GM18517 (cell line): ENCODE results near the gene FOSL2.

Experiments
- ATAC-seq: cut with Tn5 transposase; IDR thresholded peaks from one replicate; pipeline ENCODE4 v1.9.1; 2021; ENCODE audit warnings: mild to moderate bottlenecking, moderate library complexity; ENCODE audit not compliant: unreplicated experiment

The FOSL2 gene

DNA sequence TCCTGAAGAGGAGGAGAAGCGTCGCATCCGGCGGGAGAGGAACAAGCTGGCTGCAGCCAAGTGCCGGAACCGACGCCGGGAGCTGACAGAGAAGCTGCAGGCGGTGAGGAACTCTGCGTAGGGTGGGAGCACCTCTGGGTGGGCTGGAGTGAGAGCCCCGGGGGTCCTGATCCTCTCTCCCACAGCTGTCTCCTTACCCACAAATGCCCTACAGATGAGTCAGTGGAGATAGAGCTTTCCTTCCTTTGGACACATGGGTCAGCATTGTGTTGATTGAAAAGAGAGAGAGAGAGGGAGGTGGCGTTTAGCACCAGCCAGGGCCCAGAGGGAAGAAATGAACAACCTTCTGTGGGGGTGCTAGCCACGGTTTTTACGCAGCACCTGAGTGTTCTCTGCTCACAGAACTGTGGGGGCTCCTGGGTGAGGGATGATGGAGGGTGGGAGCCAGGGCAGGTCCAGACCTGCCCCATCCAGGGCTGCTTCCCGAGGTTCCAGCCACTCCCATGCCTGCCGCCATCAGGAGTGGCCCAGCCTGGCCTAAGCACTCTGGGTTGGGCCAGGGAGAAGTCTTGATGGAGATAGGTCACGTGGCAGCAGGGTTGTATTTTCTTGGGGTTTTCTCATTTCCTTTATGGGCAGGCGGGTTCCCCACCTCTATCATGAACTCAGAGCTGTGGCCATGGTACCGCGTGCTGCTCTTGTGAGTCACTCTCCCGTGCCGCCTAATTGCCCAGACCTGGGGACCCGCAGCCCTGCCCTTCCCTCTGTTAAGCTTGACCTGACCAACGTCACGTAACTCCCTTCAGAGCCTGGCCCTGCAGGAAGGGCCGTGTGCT is 16.3 kb downstream of the FOSL2 start:
- no peak for ATAC-seq

DNA sequence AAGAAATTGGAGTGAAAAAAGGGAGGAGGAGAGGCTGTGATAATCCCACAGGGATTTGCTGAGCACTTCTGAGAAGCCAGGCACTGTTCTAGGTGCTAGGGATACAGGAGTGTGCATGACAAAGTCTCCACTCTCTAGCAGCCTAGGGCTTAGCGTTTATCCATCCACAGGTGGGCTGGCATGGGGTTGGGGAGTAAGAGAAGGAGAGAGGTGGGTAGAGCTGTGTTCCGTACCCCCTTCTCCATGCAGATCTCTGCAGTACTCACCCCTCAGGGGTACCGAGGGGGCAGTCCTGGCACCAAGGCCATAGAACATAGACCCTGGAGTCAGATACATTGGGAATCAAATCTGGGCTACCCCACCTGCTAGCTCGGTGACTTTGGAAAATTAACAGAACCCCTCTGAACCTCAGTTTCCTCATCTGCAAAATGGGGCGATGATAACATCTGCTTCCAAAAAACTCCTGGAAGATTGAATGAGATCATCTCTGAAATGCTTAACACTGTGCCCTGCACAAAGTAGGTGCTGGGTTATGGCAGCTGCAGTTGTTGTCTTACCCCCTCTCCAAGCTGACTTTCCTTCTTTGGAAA is 18.6 kb downstream of the FOSL2 start:
- no peak for ATAC-seq

DNA sequence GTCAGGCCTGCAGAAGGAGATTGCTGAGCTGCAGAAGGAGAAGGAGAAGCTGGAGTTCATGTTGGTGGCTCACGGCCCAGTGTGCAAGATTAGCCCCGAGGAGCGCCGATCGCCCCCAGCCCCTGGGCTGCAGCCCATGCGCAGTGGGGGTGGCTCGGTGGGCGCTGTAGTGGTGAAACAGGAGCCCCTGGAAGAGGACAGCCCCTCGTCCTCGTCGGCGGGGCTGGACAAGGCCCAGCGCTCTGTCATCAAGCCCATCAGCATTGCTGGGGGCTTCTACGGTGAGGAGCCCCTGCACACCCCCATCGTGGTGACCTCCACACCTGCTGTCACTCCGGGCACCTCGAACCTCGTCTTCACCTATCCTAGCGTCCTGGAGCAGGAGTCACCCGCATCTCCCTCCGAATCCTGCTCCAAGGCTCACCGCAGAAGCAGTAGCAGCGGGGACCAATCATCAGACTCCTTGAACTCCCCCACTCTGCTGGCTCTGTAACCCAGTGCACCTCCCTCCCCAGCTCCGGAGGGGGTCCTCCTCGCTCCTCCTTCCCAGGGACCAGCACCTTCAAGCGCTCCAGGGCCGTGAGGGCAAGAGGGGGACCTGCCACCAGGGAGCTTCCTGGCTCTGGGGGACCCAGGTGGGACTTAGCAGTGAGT is 19.4 kb downstream of the FOSL2 start:
- no peak for ATAC-seq

DNA sequence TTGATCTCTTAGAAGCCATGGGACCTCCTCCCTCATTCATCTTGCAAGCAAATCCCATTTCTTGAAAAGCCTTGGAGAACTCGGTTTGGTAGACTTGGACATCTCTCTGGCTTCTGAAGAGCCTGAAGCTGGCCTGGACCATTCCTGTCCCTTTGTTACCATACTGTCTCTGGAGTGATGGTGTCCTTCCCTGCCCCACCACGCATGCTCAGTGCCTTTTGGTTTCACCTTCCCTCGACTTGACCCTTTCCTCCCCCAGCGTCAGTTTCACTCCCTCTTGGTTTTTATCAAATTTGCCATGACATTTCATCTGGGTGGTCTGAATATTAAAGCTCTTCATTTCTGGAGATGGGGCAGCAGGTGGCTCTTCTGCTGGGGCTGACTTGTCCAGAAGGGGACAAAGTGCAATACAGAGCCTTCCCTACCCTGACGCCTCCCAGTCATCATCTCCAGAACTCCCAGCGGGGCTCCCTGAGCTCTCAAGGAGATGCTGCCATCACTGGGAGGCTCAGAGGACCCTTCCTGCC is 20.0 kb downstream of the FOSL2 start:
- no peak for ATAC-seq

DNA sequence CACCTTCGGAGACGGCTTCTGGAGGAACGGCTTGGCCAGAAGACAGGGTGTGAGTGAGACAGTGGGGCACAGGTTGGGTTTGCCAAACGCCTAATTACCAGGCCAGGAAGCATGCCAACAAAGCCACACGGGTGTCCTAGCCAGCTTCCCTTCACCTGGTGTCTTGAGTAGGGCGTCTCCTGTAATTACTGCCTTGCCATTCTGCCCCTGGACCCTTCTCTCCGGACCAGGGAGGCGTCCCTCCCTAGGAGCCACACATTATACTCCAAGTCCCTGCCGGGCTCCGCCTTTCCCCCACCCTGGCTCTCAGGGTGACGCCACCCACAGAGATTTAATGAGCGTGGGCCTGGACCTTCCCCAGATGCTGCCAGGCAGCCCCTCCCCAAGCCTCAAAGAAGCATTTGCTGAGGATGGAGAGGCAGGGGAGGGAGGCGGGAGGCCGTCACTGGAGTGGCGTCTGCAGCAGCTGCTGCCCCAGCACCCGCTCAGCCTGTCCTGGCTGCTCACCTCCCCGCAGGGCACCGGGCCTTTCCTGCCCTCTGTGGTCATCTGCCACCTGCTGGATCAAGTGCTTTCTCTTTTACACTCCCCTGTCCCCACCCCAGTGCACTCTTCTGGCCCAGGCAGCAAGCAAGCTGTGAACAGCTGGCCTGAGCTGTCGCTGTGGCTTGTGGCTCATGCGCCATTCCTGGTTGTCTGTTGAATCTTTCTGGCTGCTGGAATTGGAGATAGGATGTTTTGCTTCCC is 20.7 kb downstream of the FOSL2 start:
- no peak for ATAC-seq

DNA sequence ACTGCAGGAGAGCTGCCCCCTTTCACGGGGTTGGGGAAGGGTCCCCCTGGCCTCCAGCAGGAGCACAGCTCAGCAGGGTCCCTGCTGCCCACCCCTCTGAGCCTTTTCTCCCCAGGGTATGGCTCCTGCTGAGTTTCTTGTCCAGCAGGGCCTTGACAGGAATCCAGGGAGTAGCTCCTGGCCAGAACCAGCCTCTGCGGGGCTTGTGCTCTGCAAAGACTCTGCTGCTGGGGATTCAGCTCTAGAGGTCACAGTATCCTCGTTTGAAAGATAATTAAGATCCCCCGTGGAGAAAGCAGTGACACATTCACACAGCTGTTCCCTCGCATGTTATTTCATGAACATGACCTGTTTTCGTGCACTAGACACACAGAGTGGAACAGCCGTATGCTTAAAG is 21.2 kb downstream of the FOSL2 start:
- ATAC-seq = no peak

DNA sequence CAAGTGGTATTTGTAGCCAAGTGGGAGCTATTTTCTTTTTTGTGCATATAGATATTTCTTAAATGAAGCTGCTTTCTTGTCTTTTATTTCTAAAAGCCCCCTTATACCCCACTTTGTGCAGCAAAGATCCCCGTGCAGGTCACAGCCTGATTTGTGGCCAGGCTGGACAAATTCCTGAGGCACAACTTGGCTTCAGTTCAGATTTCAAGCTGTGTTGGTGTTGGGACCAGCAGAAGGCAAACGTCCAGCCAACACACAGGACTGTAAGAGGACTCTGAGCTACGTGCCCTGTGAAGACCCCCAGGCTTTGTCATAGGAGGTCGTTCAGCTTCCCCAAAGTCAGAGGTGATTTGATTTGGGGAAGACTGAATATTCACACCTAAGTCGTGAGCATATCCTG is 21.9 kb downstream of the FOSL2 start:
- ATAC-seq = no peak

DNA sequence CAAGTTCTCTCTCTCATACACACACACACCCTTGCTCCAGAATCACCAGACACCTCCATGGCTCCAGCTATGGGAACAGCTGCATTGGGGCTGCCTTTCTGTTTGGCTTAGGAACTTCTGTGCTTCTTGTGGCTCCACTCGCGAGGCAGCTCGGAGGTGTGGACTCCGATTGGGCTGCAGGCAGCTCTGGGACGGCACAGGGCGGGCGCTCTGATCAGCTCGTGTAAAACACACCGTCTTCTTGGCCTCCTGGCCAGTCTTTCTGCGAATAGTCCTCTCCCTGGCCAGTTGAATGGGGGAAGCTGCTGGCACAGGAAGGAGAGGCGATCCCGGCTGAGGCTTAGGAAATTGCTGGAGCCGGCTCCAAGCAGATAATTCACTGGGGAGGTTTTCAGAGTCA is 22.4 kb downstream of the FOSL2 start:
- ATAC-seq = no peak

DNA sequence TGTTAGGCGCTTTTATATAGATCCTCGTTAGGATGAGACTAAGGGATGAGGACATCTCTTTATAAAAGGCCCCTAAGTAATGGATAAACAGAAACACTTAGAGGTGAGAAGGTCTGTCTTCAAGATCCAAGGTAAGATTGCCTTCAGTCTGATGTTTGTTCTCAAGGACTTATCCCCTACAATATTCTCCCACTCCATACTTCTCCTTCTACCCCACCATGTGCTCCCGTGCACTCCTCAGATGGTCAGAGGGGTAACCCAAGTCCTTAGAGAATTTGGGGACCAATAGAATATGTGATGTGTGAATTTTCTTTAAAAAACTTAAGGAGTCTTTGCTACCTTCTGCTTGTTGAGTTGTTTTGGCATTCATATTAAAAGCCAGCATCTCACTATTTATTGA is 23.1 kb downstream of the FOSL2 start:
- no peak for ATAC-seq

DNA sequence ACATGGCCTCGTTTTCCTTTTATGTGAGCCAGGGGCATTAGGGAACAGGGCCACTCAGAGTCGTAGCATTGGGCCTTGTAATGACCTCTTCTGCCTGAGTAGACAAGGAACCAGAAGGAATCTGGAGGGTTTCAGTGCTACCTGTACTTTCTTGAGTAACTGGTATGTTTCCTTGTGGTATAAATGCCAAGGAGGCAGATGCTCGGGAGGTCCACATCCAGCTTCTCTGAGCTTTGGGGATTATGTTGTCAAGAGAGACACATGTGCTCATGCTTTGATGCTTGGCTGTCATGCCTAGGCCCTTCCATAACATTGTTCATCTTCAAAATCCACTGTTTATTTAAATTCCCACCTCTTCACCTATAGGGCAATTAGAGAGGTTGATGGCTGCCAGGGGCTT is 26.3 kb downstream of the FOSL2 start:
- no peak for ATAC-seq

DNA sequence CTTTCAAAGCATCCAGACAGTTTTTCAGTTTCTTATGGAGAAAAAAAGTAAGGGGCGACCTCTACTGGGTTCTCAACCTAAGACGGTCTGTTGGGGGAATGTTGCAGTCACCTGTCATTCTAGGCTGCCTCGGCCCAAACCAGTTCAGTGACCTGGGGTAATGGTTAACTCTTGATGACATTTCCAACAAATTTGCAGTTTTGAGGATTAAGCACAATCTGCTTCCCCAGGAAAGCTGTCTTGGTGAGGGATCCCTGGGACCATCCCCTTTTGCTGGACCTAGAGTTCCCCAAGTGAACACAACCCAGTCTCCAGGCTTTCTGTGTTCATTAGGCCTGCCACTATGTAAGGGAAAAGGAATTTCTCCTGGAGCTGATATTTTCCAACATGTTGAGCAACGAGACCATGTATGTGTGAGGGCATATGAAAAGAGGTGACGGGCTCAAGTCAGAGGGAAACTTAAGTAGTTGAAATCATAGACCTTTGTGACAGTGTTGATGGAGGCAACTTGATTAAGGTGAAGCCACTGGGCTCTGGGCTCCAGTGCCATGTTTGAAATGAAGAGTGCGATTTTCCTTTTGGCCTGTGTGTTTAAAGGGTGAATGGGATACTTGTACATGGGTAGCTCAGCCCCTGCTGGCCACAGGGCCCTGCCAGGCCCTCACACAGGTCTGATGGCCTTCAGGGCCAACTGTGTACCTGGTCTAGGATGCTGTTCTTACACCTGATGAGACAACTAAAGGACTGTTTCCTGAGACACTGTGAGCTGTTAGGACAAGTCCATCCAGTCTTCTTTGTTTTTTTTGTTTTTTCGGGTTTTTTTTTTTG is 27.0 kb downstream of the FOSL2 start:
- ATAC-seq = no peak

DNA sequence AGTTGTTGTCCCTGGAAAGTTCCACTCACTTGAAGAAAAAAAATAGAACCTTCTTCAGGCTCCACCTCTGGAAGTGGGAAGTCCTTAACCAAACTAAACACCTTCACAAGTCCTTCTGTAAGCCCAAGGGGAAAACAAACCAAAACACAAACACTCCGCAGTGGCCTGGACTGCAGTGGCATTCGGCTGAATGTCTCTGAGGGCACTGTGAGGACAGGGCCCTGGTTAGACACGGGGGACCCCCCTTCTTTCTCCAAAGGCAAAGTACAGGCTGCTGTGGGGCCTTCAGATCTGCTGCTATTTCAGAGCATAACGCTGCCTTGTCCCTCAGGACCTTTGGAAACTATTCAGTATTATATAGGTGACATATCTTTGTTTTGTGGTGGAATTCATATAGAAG is 28.1 kb downstream of the FOSL2 start:
- ATAC-seq = no peak

DNA sequence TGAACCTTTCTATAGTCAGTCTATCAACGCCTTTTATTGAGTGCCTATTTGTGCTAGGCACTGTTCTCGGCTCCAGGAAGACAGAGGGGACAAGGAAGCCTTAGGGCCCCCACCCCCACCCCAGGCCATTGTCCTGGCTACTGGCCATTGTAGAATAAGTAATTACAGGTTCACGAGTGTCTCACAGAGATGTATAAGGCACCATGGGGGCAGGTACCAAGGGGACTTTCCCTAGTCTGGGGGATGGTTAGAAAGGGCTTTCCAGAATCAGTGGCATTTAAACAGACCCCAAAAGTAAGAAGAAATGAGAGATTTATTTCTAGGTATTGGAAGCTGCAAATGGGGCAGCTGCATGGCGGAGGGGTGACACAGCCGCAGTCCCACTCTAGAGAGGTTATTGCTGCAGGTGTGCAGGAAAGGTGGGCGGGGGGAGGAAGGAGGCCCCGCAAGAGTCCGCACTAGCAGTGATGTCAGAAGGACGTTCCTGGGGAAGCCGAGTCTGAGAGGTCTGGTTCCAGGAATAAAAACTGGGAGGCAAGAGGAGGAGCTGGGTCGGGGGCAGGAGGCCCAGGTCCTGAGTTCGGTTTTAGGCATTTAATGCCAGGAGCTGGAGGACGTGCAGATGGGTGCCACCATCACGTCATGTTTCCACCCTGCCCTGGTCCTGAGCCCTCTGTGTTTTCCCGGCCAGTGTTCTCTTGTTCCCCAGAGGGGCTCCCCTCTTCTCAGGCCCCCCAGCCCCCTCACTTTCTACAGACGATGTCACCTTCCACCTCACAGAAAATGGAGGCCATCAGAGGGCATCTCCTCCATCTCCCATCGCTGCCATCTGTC is 30.5 kb downstream of the FOSL2 start:
- no peak for ATAC-seq

DNA sequence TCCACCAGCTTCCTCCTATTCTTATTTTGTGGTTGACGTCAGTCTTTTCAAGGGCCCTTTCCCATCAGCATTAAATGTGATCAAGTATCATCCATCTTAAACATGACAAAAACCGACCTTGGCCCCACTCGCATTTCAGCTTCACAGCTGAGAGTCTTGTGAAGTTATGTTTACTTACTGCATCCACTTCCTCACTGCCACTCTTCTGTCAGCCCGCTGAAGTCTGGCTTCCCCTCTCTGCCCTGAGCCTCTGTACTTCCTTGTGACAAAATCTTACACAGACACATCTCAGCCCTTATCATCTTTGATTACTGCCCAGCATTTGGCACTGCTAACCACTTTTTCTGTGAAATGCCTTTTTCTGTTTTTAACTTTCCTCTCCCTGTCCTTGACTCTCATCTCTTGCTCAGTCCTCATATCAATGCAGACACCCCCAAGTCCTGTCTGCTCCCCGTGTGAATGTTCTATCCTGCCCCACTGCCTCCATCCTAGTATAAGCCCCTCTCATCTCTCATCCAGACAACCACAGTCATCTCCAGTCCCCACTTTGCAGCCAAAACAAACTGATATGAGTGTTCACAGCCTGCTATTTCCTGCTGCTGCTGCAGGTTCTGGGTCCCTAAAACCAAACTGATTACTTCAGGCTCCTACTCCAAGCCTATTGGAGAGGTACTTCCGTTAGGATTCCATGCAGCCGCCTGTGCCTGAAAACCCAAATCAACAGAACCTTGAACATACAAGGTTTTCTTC is 31.4 kb downstream of the FOSL2 start:
- ATAC-seq = no peak

DNA sequence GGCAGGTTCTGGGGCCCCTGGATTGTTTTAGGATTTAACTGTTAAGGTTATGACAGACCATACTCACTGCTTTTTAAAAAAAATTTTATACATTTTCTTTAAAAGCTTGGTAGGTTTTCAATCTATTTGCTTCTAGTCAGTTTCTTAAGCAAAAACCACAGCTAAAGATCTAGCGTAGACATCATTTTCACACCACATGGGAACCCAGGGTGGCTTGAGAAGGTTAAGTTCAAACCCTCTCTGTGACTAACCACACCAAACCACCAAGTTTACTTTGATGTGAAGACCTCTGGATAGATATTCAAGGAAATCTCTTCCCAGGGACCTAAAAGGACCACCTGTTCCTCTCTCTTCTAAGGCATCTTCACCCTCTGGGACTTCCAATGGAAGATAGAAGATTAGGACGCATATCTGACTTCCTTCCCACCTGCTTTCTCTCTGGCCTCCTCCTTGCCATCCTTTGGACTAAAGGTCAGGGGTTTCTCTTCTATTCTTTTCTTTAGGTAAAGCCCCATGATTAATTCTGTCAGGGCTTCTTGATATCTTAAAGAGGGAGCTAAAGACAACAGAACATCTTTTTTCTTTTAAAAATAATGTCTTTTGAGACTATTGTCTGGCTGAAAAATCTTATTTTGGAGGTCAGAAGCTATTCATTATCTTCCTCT is 32.3 kb downstream of the FOSL2 start:
- no peak for ATAC-seq

DNA sequence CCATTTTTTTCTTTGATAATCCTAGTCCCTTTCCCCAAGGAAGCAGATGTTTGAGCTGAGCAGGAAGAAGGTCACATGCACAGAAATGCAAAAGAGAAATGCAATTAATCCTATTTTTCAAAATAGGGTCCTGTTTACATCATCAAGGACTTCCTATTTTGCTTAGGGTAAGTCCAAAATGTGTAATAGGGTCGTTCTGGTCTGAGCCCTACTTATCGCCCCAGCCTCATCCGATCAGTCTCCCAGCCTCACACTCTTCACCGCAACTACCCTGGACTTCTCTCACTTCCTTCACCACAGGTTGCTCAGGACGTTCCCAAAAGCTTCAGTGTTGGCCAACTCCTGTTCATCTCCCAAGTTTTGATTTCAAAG is 32.8 kb downstream of the FOSL2 start:
- no peak for ATAC-seq

DNA sequence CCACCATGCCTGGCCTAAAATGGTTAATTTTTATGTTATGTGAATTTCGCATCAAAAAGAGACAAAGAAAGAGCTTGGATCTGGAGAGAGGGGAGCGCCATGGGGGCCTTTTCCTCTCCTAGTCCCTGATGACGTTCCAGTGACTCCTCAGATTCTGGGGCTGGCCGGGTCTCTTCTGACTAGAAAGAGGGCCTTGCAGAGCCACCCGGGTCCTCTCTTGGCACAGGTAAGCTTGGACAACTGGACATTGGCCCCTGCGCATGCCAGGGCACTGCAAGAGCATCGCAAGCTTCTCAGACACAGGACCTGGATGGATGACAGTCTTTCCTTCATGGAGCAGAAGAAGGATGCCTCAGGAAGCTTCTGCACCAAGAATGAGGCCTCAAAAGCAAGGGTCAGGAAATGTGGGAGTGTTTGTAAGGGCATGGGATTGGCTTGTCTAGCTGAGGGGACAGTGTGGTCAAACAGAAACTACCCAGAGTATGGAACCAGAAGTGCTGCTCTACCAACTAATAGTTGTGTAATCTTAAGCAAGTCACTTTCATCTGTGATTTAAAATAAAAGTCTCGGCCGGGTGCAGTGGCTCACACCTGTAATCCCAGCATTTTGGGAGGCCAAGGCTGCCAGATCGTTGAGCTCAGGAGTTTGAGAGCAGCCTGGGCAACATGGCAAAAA is 35.2 kb downstream of the FOSL2 start:
- no peak for ATAC-seq

DNA sequence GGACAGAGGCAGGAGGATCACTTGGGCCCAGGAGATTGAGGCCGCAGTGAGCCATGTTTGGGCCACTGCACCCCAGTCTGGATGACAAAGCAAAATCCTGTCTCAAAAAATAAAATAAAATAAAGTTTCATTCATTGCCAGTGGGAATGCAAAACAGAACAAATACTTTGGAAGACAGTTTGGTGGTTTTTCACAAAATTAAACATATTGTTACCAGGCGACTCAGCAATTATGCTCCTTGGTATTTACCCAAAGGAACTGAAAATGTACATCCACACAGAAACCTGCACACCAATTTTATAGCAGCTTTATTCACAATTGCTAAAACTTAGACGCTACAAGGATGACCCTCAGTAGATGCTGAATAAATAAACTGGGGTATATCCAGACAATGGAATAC is 35.8 kb downstream of the FOSL2 start:
- ATAC-seq = no peak
